Suprapubic skin (tissue), 4 donors: ENCODE measurements around the gene ZCCHC8.

ENCODE experiments used
- EP300 ChIP-seq: sonication (generic); formaldehyde crosslinking; IDR thresholded peaks from one replicate; pipeline ENCODE4 v1.6.1; 2017; ENCODE audit warnings: antibody characterized with exemption
- POLR2A ChIP-seq, 2 donors: fragments of 450-650 bp; IDR thresholded peaks; one replicate each; pipeline ENCODE4 v1.6.1; 2017; ENCODE audit warnings: antibody characterized with exemption in 2 of 2, mild to moderate bottlenecking in 2 of 2, moderate library complexity in 2 of 2
- POLR2AphosphoS5 ChIP-seq, 3 donors: sonication (generic); formaldehyde crosslinking; IDR thresholded peaks; one replicate each; pipeline ENCODE4 v1.6.1; 2017; ENCODE audit warnings: antibody characterized with exemption in 3 of 3
- TF ChIP-seq, protein P1 (sequence below), 2 donors: fragments of 200-600 bp in 1 of 2; fragments of 450-650 bp in 1 of 2; sonication (generic) in 1 of 2; IDR thresholded peaks; one replicate each; pipeline ENCODE4 v1.5.1; 2016 to 2019; ENCODE audit warnings: antibody characterized with exemption in 2 of 2, mild to moderate bottlenecking in 1 of 2, moderate library complexity in 1 of 2

DNA sequence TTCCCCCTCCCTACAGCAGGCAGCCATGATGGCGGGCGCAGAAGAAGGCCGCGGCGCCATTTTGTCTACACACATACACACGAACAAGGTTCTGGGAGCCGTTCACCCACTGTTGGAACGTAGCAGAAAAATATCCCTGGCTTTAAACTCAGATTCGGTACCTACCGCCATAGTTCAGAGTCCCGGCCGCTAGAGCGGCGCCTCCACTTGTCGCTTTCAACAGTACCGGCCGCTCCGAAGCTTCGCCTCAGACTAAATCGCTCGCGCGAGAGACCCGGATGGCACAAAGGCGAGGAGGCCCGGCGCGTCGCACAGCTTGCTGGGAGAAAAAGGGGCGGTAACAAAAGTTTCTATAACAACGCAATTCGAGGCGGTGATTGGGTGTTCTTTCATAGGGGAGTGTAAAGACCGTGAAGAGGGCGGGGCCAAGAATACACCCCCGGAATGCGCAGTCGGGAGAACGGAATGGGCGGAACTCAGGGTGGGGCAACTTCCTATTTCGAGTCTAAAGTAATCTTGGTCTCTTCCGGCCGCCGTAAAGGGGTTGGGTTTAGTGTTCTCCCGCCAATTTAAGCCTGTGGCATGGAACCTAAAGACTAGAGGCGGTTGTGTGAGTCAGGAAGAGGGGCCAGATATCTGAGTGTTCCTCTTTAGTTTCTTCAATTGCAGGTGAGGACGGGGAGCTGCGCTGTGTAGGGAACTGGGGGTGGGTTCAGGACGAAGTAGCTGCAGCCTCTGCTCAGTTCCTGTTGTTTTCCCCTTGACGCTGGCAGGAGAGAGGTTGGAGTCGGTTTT lies 26.1 kb upstream of the ZCCHC8 start, which contains the start of the genes KNTC1 and RSRC2:
- TF ChIP-seq, protein P1, sequence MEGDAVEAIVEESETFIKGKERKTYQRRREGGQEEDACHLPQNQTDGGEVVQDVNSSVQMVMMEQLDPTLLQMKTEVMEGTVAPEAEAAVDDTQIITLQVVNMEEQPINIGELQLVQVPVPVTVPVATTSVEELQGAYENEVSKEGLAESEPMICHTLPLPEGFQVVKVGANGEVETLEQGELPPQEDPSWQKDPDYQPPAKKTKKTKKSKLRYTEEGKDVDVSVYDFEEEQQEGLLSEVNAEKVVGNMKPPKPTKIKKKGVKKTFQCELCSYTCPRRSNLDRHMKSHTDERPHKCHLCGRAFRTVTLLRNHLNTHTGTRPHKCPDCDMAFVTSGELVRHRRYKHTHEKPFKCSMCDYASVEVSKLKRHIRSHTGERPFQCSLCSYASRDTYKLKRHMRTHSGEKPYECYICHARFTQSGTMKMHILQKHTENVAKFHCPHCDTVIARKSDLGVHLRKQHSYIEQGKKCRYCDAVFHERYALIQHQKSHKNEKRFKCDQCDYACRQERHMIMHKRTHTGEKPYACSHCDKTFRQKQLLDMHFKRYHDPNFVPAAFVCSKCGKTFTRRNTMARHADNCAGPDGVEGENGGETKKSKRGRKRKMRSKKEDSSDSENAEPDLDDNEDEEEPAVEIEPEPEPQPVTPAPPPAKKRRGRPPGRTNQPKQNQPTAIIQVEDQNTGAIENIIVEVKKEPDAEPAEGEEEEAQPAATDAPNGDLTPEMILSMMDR (IDR thresholded peaks at IDR 0.05) = no peak
- TF ChIP-seq POLR2A (IDR thresholded peaks at IDR 0.05) = peak; percentile 89 to 98
- peak; percentile 31 to 97 (median 87) for TF ChIP-seq POLR2AphosphoS5 (IDR thresholded peaks at IDR 0.05)
- TF ChIP-seq EP300 = no peak
